Left renal pelvis (tissue), 4 donors: Measurements from ENCODE around the gene MPPED2. TPM values are rescaled to one million over a fixed set of nuclear protein-coding genes. Genes with fewer than 3 reads are reported as not detected.

Experiments
- DNase-seq, 4 donors: peaks; one replicate each; pipeline ENCODE4 v3.0.0-alpha.2; 2013; ENCODE audit warnings: low read depth in 4 of 4, low spot score in 3 of 4
- polyA plus RNA-seq, 4 donors: library from polyadenylated mRNA; unstranded; fragments of 120-200 nt; gene quantifications; one replicate each; pipeline ENCODE4 v1.2.1, GENCODE V29; 2013; ENCODE audit not compliant: insufficient read length in 4 of 4

The MPPED2 gene
- polyA plus RNA-seq, 4 donors, result 18.8 to 58.4 (median 22.3) TPM

DNA sequence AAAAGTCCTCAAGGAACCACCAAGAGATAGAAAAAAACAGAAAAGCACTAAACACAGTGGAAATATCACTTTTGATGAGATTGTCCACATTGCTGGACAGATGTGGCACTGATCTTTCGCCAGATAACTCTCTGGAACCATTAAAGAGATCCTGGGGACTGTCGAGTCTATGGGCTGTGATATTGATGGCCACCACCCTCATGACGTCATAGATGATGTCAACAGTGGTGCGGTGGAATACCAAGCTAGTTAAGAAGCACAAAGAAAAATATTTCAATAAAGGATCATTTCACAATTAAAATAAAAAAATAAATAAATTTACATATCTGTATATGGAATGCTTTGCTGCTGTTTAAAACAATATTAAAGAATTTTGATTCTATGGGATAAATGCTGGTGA lies 217.8 kb downstream of the MPPED2 start:
- no peak for DNase-seq

GRCh38 chr11:30365793-30366517 lies 220.2 kb downstream of the MPPED2 start:
- no peak for DNase-seq

DNA sequence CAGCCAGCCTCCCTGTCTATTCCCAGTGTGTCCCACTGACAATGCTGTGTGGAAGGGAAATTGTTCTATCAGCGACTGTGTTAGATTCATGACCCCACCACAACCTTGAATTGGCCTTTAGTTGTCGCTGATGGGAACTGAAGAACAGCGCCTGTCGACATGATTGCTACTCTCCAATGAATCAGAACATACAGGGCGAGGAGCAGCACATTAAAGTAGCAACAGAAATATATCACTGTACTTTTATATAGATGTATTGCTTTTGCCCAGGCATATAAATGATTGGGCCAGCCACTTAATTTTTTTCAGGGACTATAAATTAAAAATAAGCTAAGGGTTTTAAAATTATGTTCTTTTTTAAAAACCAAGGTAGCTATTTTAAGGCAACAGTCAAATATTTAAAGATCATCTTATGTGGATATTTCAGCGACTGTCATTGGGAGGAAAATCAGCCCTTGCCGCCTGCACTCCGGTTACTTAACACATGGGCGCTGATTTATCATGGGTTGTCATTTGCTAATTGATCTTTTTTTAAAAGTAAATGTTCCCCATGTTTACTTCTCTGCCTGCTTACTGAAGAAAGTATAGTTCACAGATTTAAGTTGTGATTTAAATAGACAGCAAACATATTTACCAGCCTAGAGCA lies 221.2 kb downstream of the MPPED2 start:
- DNase-seq, result no peak

DNA sequence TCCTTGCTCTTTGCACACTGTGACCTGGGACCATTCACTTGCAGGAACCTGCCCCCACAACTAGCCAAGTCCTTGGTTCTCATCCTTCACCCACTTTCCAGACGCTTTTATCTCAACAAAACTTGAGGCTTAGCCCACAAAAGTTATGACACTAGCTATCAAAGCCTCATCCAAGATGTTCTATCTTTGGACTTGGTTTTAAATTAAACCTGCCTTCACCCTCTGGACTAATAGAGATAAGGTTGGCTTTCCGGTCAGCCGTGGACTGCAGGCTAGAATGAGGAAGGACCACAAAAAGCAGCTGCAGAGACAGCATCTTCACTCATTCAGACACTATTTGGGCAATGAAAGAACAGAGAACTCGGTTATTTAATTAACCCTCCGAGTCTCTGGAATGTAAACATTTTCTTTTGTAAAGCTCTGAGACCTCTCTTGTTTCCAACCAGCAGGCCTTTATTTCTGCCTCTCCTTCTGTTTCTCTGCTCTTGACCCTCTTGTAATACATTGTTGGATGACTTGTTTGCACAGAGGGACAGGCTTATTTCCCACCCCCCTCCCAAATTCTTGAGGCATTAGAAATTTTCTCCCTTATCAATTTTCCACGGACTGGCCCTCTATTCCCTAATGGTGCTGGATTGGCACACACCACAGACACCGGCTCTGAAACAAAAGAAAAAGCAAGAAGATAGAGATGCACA lies 221.9 kb downstream of the MPPED2 start:
- no peak for DNase-seq

DNA sequence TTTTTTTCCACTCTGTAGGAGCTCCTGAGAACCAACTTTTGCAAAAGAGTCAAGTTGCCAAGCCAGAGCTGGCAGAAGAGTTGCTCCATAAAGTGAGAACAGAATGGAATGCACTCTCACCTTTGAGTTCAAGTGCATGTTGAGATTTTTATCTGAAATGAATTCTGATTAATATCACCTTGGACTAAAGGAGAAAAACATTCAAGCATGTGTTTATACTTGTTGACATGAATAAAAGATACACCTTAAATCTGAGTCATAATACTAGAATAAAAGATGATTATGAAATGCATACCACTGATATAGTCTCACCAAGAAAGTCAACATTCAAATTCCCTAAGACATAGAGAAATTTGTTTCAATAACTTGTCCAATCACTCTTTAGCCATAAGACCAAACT lies 225.4 kb downstream of the MPPED2 start:
- no peak for DNase-seq
